Measurements from ENCODE around the gene MFSD6L.
"Not testable (repeated sequence)": the region's sequence is repeated elsewhere in the genome, so short reads cannot be mapped to it uniquely, and the experiment has no call there.

The MFSD6L gene

GRCh38 chr17:8823279-8823678 lies 24.1 kb upstream of the MFSD6L start:
- FAIRE-seq: no peak

GRCh38 chr17:8822401-8823035 lies 23.4 kb upstream of the MFSD6L start:
- no peak for FAIRE-seq

- FAIRE-seq: no peak
Observed at GRCh38 chr17:8821446-8822105, 22.4 kb upstream of the MFSD6L start.

DNA sequence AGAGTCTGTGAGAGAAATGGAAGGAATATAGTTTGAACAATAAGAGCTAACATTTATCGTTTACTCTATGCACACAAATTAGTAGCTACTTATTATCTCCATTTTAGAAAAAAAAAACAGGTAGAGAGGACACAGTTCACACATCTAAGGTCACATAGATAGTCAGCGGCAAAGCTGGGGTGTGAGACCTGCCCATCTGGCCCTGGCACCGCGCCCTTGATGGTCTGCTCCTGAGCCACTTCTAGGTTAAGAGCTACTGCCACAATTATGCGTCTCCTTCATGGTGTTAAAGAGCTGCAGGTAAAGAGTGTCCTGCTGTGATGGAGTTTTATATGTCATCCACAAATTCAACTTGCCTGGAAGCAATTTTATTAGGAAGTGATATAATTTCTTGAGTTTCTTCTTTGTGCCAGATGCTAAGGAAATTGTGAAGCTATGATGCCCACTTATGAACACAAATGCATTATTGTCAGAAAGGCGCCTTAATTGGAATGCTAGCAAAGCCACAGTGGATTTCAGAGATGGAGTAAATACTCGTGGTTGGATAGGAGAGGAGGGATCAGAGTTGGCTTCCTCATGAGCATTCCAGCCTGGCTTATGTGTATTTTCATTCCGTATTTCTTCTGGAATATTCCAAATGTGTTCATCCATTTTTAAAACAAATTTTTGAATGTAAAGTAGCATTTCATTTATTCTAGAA lies 21.3 kb upstream of the MFSD6L start:
- FAIRE-seq: no peak

DNA sequence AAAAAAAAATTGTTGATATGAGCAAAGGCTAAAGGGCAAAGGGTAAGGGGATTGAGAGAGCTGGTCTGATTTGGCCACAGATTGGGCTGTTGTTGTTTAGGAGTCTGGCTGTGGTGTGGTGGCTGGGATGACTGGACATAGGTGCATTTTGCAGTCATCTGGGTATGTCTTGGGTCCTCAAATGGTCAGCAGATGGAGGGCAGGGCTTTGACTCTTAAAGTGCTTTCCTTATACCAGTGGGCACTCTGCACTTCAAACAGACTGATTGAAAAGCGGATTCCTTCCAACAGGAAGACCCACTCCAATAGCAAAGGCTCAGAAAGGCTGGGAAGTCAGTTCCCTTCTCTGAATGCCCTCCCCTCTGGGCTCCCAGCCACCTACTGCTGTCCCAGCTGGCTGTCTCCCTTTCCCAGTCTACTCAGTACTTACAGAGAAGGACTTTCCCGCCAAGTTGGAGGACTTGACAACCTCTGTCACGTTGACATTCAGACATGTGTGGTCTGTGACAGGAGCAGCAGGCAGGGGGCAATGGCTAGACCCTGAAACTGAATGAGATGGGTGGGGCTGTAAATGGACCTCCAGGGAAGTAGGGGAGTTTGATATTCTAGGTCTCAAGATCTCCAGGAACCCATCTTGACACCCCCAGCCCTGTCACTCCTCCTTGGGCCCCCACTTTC lies 19.6 kb upstream of the MFSD6L start:
- FAIRE-seq: no peak

DNA sequence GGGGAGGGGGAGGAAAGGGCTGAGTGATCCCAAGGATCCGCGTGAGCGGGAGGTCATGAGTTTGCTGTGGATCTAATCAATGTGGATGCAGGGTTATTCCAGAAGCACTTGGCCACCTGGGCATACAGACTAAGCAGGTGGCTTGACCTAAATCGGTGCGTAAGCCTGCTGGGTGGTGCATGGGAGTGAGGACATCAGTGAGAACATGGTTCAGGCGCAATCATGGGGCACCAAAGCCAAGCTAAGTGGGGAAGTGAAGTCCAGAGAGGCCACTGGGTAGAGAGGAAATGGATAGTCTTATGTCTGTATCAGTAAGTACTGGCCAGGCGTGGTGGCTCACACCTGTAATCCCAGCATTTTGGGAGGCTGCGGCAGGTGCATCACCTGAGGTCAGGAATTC lies 18.9 kb upstream of the MFSD6L start:
- FAIRE-seq: no peak

DNA sequence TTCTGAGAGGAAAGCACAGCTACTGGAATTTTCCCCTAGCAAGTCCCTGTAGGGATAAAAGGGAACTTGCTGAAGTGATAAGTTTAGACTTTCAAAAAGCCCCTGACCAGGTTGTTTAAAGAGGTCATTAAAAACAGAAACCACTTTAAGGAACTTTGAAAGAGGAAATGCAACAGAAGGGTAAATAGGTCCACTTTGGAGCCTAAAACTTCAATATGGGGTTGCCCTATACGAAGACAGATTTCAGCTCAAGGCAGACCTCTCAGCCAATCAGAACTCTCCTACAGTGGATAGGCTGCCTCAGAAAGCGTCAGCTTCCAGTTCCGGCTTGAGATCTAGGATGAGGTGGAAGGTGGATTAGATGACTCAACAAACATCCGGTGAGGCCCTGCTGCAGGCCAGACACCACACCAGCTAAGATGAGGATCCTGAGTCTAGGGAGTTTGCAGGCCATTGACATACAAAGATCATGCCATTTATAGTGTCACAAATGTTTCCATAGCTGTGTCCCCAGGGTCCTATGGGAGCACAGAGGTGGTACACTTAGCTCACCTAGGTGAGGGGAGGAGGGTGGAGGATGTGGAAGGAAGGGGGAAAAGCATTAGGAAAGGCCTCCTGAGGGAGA lies 7.9 kb upstream of the MFSD6L start:
- no peak for FAIRE-seq

DNA sequence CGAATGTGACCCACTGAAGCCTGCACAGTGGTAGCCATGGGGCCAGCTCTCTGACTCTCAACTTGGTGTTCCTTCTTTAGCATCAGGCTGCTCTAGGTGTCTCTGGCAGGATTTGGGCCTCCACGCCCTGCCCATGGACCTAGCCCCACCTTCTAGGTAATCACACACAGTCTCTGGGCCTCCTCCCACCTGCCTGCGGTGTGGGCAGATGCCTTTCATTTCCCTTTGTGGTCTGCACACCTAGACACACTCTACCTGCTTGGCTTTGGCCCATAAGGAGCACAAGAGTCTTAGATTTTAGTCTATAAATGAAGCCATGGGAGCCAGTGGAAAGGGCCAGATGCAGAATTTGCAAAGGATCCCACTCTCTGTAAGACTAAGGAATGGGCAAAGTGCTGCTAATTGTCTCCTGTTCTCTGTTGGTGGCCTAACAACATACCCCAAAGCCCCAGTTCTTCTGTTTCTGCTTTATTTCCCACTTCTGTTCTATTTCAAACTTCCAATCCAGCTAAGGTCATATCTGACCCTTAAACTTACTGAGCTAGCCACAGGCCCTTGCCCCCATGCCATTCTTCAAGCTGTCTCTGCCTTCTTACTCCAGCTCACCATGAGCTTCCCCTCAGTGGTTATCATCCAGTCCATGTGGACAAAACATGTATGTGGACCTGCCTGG lies 7.2 kb upstream of the MFSD6L start:
- FAIRE-seq: no peak

DNA sequence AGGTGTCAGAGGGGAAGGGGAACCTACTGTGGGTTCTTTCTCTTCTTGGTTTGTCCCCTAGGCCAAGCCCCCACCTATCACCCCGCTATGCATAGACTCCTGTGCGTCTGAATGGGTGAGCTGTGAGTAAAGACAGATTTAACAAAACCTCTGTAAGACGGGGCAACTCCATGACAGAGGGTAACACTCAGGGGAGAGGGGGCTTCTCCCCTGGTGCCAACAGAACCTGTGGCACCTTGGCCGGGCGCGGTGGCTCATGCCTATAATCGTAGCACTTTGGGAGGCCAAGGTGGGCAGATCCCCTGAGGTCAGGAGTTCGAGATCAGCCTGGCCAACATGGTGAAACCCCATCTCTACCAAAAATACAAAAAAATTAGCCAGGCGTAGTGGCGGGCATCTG lies 6.2 kb upstream of the MFSD6L start:
- FAIRE-seq: not testable (repeated sequence)

DNA sequence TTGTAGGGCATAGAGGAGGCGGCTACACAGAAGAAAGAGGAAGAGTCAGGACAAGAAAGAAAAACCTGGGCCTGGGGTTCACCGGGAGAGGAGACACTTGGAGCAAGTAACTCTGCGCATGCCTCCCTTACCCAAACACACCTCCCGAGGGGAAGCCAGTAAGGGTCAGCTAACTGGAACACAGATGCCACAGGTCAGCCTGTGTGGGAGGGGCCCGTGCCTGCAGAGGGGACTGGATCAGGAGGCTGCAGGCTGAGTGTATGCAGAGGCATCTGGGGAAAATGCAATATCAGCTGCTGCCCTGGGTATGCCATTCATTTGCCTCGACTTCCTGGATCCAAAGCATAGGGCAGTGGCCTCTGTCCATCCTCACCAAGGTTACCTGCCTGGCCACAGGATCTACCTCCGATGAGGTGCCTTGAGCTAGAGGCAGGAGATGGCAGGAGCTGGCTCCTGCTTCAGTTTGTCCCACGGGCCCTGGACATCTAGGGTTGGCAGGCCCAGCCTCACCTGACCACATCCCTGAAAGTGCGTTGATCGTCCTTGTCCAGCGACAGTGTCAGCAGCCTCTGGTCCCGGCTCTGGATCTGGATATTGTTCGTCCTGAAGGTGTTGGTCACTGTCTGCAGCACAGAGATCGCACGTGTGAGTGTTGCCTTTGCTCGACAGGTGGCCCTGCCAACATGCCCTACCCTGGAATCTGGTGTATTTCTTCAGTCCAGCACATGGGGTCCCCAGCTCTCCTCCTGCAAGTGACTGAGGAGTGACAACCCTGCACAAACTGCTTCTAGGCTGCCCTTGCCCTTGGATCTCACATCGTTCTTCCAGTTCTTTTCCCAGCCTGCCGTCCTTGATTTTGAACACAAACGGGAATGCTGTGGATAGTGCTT lies 4.6 kb upstream of the MFSD6L start:
- FAIRE-seq: no peak

DNA sequence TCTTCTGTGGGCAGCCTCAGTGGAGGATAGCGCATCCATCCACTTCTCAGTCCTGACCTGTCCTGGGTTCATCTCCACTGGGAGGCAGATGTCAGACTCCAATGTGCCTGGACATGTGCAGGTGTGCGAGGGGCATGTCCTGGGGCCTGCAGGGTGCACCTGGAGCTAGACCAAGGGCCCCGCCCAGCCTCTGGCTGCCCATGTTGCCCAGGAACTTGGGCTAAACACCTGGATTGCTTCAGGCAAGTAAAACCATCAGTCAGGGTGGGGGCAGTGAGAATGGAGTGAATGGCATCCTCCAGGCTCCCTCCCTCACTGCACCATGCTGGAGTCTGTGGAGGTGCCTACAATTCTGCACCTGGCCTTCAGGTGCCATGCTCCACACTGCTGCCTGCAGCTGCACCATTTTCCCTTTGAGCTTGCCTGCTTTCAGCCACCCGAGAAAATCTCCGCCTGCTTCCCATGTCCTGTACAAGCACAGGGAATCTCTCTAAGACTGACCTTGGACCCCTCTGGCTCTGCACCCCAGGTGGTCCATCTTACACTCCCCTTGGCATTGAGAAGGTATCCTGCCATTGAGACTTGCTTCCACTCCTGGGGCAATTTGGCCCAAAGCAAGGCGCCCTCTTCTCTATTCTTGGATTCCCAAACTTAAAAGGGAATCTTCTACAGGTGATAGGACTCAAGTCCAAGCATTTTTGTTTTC lies 2.1 kb upstream of the MFSD6L start:
- no peak for FAIRE-seq

- FAIRE-seq: no peak
Observed at GRCh38 chr17:8800656-8801055, 1.5 kb upstream of the MFSD6L start.

- FAIRE-seq: no peak
Observed at GRCh38 chr17:8799570-8800212, 526 bp upstream of the MFSD6L start.

DNA sequence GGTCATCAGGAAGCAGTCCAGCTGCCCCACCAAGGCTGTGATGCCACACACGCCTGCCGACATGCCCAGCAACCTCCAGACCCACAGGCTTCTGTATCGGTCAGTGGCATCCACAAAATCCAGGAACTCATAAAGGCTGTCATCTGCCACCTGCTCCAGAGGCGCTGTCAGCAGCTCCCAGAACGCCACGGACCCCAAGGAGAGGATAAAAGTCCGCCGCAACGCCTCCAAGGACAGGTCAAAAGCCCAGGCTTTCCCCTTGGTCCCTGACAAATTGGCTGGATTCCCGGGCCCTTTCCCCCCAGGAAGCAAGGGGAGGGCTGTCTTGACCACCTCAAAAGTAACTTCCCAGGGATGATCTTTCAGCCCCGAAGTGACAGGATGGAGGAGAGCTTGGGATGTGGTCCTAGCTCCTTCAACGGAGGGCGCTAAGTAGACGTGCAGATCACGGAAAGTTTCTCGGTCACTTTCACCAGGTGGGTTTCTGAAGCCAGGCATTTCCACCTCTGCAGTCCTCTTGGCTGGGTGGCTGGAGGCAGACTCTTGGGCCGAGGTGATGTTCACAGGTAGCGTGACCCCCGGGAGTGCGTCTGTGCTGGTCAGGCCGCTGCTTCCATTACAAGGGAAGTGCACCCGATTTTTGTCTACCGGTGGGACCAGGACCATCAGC lies 854 bp downstream of the MFSD6L start:
- no peak for FAIRE-seq

- no peak for FAIRE-seq
Observed at GRCh38 chr17:8797621-8798175, 1.5 kb downstream of the MFSD6L start.

DNA sequence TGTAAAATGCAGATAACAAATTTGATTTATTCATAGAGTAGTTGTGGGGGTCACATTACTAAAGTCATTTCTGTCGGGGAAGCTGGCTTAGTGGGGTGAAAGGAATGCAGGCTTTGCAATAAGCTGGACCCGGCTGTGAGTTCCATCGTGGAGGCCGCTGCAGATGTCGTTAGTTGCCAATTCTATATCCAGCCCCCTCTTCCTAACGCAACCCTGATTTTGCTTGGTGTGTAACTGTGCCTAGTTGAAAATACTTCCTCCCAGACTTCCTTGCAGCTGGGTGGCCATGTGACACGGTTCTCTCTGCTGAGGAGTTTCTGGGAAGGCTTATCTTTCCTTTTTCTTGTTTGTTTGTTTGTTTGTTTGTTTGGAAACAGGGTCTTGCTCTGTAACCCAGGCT lies 4.5 kb downstream of the MFSD6L start:
- FAIRE-seq: no peak

GRCh38 chr17:8793649-8794048 lies 5.5 kb downstream of the MFSD6L start:
- no peak for FAIRE-seq

DNA sequence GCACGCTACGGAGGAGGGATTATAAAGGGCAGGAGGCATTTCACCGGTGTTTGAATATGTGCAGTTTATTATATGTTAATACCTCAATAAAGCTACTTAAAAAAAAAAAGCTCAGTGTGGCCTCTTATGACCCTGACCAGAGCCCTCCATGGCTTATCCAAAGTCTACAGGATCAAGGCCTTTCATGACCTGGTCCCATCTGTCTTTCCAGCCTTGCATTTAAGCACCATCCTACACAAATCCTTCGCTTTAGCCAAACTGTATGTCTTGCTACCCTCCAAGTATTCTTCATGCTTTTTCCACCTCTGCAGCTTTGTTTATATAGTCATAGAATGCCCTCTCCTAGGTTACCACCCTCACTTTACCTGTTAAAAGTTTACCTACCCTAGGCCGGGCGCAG lies 6.5 kb downstream of the MFSD6L start:
- no peak for FAIRE-seq

GRCh38 chr17:8791910-8792270 lies 7.3 kb downstream of the MFSD6L start:
- FAIRE-seq: no peak
